Activated naive CD8-positive, alpha-beta T cell treated with anti-CD3 and anti-CD28 coated beads, Interleukin-2, amount 50 U/mL, for 24 hours (primary cell): ENCODE data around the gene SSMEM1.
"Not testable (repeated sequence)": the region's sequence is repeated elsewhere in the genome, so short reads cannot be mapped to it uniquely, and the experiment has no call there.

ENCODE experiments used
- ATAC-seq: fragments of 150-1000 bp; cut with Tn5 transposase; one replicate; pipeline ENCODE4 v1.10.0; 2021
- DNase-seq: peaks from one replicate; pipeline ENCODE4 v3.0.0; 2021
- H3K27ac Mint-ChIP-seq: one replicate; pipeline ENCODE4 v1.8.0; 2021; ENCODE audit warnings: mild to moderate bottlenecking, mixed read lengths
- H3K27me3 Mint-ChIP-seq: one replicate; pipeline ENCODE4 v1.8.0; 2021; ENCODE audit warnings: mixed read lengths
- H3K36me3 Mint-ChIP-seq: one replicate; pipeline ENCODE4 v1.8.0; 2021; ENCODE audit warnings: low read depth, mixed read lengths
- H3K4me1 Mint-ChIP-seq: one replicate; pipeline ENCODE4 v1.8.0; 2021; ENCODE audit warnings: mixed read lengths
- H3K4me3 Mint-ChIP-seq: one replicate; pipeline ENCODE4 v1.8.0; 2021; ENCODE audit warnings: mild to moderate bottlenecking, moderate library complexity, mixed read lengths
- H3K9me3 Mint-ChIP-seq: one replicate; pipeline ENCODE4 v1.8.0; 2021; ENCODE audit warnings: mixed read lengths

The SSMEM1 gene

GRCh38 chr7:130224210-130224609 lies 16.6 kb downstream of the SSMEM1 start:
- H3K27me3 Mint-ChIP-seq, result peaks cover 3% of the 10 kb centered on the region
- H3K36me3 Mint-ChIP-seq, result no peaks in the 10 kb centered on the region
- no peaks in the 10 kb centered on the region for H3K9me3 Mint-ChIP-seq
- DNase-seq, result no peak
- no peak overlapping the region for H3K27ac Mint-ChIP-seq
- H3K4me3 Mint-ChIP-seq, result no peak overlapping the region
- ATAC-seq, result no peak
- H3K4me1 Mint-ChIP-seq, result no peaks in the 10 kb centered on the region

DNA sequence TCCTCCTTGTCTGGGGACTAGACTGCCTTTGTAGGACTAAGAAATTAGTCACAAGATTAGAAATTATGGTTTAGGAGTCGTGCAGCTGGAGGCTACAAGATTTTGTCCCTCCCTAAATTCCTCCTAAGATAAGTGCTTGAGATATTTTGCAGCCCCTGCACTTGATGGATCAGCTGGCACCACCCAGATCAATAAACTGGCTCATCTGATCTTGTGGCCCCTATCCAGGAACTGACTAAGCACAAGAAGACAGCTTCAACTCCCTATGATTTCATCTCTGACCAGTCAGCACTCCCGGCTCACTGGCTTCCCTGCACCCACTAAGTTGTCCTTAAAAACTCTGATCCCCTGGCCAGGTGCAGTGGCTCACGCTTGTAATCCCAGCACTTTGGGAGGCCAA lies 17.3 kb downstream of the SSMEM1 start:
- H3K36me3 Mint-ChIP-seq, H3K4me1 Mint-ChIP-seq, DNase-seq, H3K9me3 Mint-ChIP-seq, H3K27me3 Mint-ChIP-seq, ATAC-seq, H3K27ac Mint-ChIP-seq, H3K4me3 Mint-ChIP-seq: not testable (repeated sequence)

- DNase-seq (no peak), ATAC-seq (no peak)
- Mint-ChIP-seq H3K27ac (no peak overlapping the region), H3K36me3 (no peaks in the 10 kb centered on the region), H3K9me3 (no peaks in the 10 kb centered on the region), H3K27me3 (no peaks in the 10 kb centered on the region), H3K4me3 (no peak overlapping the region), H3K4me1 (no peaks in the 10 kb centered on the region)
Observed at GRCh38 chr7:130226333-130226732, 18.7 kb downstream of the SSMEM1 start.

- H3K4me1 Mint-ChIP-seq, result no peaks in the 10 kb centered on the region
- no peak overlapping the region for H3K27ac Mint-ChIP-seq
- H3K4me3 Mint-ChIP-seq, result no peak overlapping the region
- no peaks in the 10 kb centered on the region for H3K27me3 Mint-ChIP-seq
- no peaks in the 10 kb centered on the region for H3K36me3 Mint-ChIP-seq
- H3K9me3 Mint-ChIP-seq, result no peaks in the 10 kb centered on the region
- no peak for ATAC-seq
- DNase-seq, result no peak
Observed at GRCh38 chr7:130227883-130228575, 20.4 kb downstream of the SSMEM1 start.

DNA sequence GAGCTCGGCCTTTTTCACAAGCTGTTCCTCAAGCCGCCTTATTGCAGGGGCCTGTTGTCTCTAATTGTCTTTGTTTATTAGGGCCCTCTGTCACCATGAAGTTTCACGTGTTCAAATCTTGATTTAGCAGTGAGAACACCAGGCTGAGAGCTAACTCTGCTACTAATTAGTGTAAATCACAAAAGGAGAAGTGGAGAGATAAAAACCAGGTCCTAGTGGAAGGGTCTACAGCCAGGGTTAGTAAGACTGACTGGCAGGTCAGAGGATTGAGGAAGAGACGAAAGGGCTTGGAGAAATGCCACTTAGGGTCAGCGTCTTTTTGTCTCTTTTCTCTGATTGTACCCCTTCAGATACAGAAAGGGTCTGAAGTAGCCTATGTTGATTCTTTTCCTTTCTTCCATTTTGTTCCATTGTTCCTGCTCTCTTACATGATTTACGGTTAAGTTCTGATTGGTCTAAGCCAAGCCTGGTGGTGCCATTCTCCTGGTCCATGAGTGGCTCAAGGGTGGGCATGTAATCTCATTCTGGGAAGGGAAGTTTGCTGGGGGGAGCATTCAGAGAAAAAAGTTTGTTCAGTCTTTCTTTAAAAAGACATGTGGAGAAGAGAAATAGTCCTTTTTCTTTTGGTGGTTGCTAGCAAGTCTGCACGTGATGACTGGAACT lies 21.3 kb downstream of the SSMEM1 start:
- no peaks in the 10 kb centered on the region for H3K4me1 Mint-ChIP-seq
- H3K4me3 Mint-ChIP-seq, result no peak overlapping the region
- no peaks in the 10 kb centered on the region for H3K36me3 Mint-ChIP-seq
- no peaks in the 10 kb centered on the region for H3K9me3 Mint-ChIP-seq
- H3K27me3 Mint-ChIP-seq, result no peaks in the 10 kb centered on the region
- H3K27ac Mint-ChIP-seq, result no peak overlapping the region
- ATAC-seq, result no peak
- no peak for DNase-seq

DNA sequence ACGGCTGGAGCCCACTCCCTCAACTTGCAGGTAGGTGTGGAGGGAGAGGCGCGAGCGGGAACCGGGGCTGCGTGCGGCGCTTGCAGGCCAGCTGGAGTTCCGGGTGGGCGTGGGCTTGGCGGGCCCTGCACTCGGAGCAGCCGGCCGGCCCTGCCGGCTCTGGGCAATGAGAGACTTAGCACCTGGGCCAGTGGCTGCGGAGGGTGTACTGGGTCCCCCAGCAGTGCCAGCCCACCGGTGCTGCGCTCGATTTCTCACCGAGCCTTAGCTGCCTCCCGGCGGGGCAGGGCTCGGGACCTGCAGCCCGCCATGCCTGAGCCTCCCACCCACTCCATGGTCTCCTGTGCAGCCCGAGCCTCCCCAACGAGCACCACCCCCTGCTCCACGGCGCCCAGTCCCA lies 22.3 kb downstream of the SSMEM1 start:
- H3K4me3 Mint-ChIP-seq, H3K9me3 Mint-ChIP-seq, DNase-seq: not testable (repeated sequence)

GRCh38 chr7:130231792-130232191 lies 24.1 kb downstream of the SSMEM1 start:
- no peaks in the 10 kb centered on the region for H3K36me3 Mint-ChIP-seq
- ATAC-seq (no peak), DNase-seq (no peak)
- no peaks in the 10 kb centered on the region for H3K27me3 Mint-ChIP-seq
- no peak overlapping the region for H3K4me3 Mint-ChIP-seq
- no peaks in the 10 kb centered on the region for H3K9me3 Mint-ChIP-seq
- H3K4me1 Mint-ChIP-seq, result no peaks in the 10 kb centered on the region
- no peak overlapping the region for H3K27ac Mint-ChIP-seq

More for the DNA sequence above, 22.3 kb downstream of the SSMEM1 start:
- ATAC-seq, H3K27me3 Mint-ChIP-seq, H3K27ac Mint-ChIP-seq, H3K36me3 Mint-ChIP-seq, H3K4me1 Mint-ChIP-seq: not testable (repeated sequence)

DNA sequence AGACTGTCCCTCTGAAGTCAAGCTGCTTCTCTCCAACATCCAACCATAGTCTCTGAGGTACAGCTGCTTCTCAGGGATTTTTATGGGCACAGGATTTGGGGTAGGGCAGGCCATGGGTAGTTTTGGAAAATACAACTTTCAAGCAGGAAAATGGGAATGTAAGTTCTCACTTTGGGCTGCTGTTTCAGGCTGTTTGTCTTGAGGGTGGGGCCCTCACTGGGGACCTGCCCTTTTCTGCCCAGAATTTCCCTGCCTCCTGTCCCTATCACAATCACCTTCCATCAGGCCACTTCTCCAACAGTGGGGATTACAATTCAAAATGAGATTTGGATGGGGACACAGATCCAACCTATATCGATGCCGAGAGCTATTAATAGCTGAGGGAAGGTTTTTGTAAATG lies 24.5 kb downstream of the SSMEM1 start:
- Mint-ChIP-seq H3K27me3 (no peaks in the 10 kb centered on the region), H3K27ac (no peak overlapping the region), H3K9me3 (no peaks in the 10 kb centered on the region), H3K4me3 (no peak overlapping the region), H3K36me3 (no peaks in the 10 kb centered on the region), H3K4me1 (no peaks in the 10 kb centered on the region)
- ATAC-seq (no peak), DNase-seq (no peak)

- ATAC-seq (no peak), DNase-seq (no peak)
- H3K4me1 Mint-ChIP-seq, result no peaks in the 10 kb centered on the region
- no peak overlapping the region for H3K27ac Mint-ChIP-seq
- H3K4me3 Mint-ChIP-seq, result no peak overlapping the region
- H3K27me3 Mint-ChIP-seq, result no peaks in the 10 kb centered on the region
- H3K9me3 Mint-ChIP-seq, result no peaks in the 10 kb centered on the region
- H3K36me3 Mint-ChIP-seq, result no peaks in the 10 kb centered on the region
Observed at GRCh38 chr7:130234078-130234477, 26.4 kb downstream of the SSMEM1 start.

DNA sequence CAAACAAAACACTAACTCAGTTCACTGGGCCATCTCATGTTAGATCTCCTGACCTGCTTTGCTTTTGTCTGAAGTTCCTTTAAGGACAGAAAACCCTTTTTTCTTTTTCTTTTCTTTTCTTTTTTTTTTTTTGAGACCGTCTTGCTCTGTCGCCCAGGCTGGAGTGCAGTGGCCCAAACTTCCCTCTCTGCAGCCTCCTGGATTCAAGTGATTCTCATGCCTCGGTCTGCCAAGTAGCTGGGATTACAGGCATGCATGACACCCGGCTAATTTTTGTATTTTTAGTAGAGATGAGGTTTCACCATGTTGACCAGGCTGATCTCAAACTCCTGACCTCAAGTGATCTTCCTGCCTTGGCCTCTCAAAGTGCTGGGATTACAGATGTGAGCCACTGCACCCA lies 28.7 kb downstream of the SSMEM1 start:
- not testable (repeated sequence) for H3K36me3 Mint-ChIP-seq, H3K27me3 Mint-ChIP-seq, H3K4me3 Mint-ChIP-seq, ATAC-seq, H3K9me3 Mint-ChIP-seq, H3K4me1 Mint-ChIP-seq, H3K27ac Mint-ChIP-seq, DNase-seq

DNA sequence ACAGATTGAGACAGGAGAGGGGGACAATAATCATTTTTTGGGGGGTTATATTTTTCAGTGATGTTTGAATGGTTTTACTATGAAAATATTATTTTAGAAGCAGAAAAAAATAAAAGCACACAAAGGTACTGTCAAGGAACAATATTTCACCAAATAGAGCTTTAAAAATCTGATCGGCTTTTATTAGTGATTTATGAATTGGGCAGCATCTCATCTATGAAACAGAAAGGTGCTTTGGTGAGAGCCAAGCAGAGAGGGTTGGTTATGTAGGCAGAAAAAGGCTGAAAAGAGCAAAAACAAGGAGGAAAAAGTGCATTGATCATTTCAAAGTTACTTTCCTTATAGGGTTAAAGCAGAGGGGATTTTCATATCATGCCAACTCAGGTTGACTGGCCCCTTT lies 32.6 kb downstream of the SSMEM1 start:
- ATAC-seq, result no peak

GRCh38 chr7:130242198-130243014 lies 34.7 kb downstream of the SSMEM1 start:
- Mint-ChIP-seq H3K4me3 (no peak overlapping the region), H3K4me1 (peaks cover 10% of the 10 kb centered on the region), H3K27me3 (no peaks in the 10 kb centered on the region), H3K9me3 (no peaks in the 10 kb centered on the region), H3K27ac (no peak overlapping the region), H3K36me3 (no peaks in the 10 kb centered on the region)
- ATAC-seq (peak; percentile 88), DNase-seq (peak; percentile 68)

More for the DNA sequence above, 32.6 kb downstream of the SSMEM1 start:
- H3K4me3 Mint-ChIP-seq, result no peak overlapping the region
- H3K4me1 Mint-ChIP-seq, result peaks cover 10% of the 10 kb centered on the region
- DNase-seq, result no peak
- no peaks in the 10 kb centered on the region for H3K36me3 Mint-ChIP-seq
- no peak overlapping the region for H3K27ac Mint-ChIP-seq
- H3K9me3 Mint-ChIP-seq, result no peaks in the 10 kb centered on the region
- H3K27me3 Mint-ChIP-seq, result no peaks in the 10 kb centered on the region

DNA sequence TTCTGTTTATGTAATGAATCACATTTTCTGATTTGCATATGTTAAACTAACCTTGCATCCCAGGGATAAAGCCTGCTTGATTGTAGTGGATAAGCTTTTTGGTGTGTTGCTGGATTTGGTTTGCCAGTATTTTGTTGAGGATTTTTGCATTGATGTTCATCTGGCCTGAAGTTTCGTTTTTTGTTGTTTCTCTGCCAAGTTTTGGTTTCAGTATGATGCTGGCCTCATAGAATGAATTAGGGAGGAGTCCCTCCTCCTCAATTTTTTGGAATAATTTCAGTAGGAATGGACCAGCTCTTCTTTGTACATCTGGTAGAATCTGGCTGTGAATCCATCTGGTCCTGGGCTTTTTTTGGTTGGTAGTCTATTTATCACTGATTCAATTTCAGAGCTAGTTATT lies 35.8 kb downstream of the SSMEM1 start:
- not testable (repeated sequence) for H3K27ac Mint-ChIP-seq, H3K27me3 Mint-ChIP-seq, H3K36me3 Mint-ChIP-seq, DNase-seq, ATAC-seq, H3K9me3 Mint-ChIP-seq, H3K4me3 Mint-ChIP-seq
- H3K4me1 Mint-ChIP-seq, result peaks cover 10% of the 10 kb centered on the region

- H3K27me3 Mint-ChIP-seq, ATAC-seq, H3K4me3 Mint-ChIP-seq, DNase-seq, H3K9me3 Mint-ChIP-seq, H3K36me3 Mint-ChIP-seq, H3K27ac Mint-ChIP-seq: not testable (repeated sequence)
- H3K4me1 Mint-ChIP-seq, result peaks cover 10% of the 10 kb centered on the region
Observed at GRCh38 chr7:130246491-130246890, 38.8 kb downstream of the SSMEM1 start.

- DNase-seq, result not testable (repeated sequence)
Observed at GRCh38 chr7:130248842-130249241, 41.2 kb downstream of the SSMEM1 start.

More at GRCh38 chr7:130248842-130249241, 41.2 kb downstream of the SSMEM1 start:
- ATAC-seq, H3K4me3 Mint-ChIP-seq, H3K36me3 Mint-ChIP-seq, H3K4me1 Mint-ChIP-seq, H3K27ac Mint-ChIP-seq, H3K9me3 Mint-ChIP-seq, H3K27me3 Mint-ChIP-seq: not testable (repeated sequence)
